Astrocyte of the cerebellum (primary cell): ENCODE results near the gene RPH3AL.

Experiments
- DNase-seq: peaks from one replicate; pipeline ENCODE4 v3.0.0-alpha.2; 2011; ENCODE audit warnings: low read depth
- H3K4me3 ChIP-seq: 2 replicates; pipeline ENCODE4 v1.5.1; 2011; ENCODE audit warnings: mild to moderate bottlenecking, low read depth, low read length, moderate library complexity
- in situ Hi-C: cut with HindIII; loops from 2 replicates; pipeline ENCODE4 v1.10.0; 2017; ENCODE audit warnings: low sequenced_read_pairs
- TF ChIP-seq, protein P1 (sequence below): IDR thresholded peaks from 2 replicates; pipeline ENCODE4 v1.5.1; 2012; ENCODE audit warnings: low read length, low read depth, moderate library complexity, mild to moderate bottlenecking; ENCODE audit errors: missing control alignments

Gene RPH3AL

DNA sequence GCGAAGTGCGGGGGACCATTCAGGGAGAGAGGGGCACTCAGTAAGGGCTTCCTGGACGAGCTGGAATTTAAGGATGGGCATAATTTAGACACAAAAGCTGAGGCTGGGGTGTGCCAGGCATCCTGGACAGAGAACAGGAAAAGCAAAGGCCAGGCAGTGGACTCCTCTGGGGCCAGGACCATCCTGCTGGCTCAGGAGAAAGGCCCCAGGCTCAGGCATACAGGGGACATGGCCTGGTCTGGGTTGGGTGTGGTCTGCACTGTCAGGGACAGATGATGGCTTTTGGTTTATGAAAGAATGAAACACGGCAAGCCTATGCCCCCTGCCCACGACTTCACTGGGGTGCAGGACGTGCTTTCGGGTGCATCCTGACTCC is 122.2 kb downstream of the RPH3AL start:
- in situ Hi-C loops: loop anchor here (5.0 kb wide), 1 partner anchor 37 kb away; no protein-coding TSS in a partner anchor
- TF ChIP-seq, protein P1, sequence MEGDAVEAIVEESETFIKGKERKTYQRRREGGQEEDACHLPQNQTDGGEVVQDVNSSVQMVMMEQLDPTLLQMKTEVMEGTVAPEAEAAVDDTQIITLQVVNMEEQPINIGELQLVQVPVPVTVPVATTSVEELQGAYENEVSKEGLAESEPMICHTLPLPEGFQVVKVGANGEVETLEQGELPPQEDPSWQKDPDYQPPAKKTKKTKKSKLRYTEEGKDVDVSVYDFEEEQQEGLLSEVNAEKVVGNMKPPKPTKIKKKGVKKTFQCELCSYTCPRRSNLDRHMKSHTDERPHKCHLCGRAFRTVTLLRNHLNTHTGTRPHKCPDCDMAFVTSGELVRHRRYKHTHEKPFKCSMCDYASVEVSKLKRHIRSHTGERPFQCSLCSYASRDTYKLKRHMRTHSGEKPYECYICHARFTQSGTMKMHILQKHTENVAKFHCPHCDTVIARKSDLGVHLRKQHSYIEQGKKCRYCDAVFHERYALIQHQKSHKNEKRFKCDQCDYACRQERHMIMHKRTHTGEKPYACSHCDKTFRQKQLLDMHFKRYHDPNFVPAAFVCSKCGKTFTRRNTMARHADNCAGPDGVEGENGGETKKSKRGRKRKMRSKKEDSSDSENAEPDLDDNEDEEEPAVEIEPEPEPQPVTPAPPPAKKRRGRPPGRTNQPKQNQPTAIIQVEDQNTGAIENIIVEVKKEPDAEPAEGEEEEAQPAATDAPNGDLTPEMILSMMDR: no peak
- DNase-seq: no peak
- no peak overlapping the region for H3K4me3 ChIP-seq

DNA sequence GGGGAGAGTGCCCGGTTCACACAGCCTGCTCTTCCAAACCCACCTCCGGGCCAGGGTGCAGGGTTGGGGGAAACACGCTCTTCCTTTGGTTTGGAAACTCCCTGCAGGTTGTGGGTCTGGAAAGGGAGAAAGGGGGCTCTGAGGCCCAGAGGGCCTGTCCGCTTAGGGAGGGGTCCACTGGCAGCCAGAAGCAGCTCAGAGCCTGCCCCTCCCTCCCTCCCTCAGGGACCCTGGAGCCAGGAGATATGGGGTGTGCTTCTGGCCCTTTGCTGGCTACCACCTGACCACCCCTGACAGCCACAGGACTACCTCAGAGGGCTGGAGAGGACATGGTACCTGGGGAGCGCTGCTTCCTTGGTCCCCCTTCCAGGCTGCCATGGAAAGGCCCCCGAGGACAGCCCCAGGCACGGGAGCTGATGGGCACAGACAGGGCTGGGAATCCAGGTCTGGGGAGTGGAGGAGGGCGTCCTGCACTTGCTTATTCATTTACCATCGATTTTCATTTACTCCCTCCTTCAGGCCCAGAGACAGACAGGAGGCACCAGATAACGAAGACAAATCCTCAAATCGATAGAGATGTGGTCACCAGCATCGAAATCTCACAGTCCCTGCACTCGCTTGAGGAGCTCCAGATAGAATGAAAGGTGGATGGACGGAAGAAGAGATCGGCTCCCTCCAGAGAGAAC is 122.8 kb downstream of the RPH3AL start:
- TF ChIP-seq, protein P1: no peak
- DNase-seq: no peak
- H3K4me3 ChIP-seq: no peak overlapping the region
- in situ Hi-C loops: loop anchor here (5.0 kb wide), 1 partner anchor 37 kb away; no protein-coding TSS in a partner anchor

DNA sequence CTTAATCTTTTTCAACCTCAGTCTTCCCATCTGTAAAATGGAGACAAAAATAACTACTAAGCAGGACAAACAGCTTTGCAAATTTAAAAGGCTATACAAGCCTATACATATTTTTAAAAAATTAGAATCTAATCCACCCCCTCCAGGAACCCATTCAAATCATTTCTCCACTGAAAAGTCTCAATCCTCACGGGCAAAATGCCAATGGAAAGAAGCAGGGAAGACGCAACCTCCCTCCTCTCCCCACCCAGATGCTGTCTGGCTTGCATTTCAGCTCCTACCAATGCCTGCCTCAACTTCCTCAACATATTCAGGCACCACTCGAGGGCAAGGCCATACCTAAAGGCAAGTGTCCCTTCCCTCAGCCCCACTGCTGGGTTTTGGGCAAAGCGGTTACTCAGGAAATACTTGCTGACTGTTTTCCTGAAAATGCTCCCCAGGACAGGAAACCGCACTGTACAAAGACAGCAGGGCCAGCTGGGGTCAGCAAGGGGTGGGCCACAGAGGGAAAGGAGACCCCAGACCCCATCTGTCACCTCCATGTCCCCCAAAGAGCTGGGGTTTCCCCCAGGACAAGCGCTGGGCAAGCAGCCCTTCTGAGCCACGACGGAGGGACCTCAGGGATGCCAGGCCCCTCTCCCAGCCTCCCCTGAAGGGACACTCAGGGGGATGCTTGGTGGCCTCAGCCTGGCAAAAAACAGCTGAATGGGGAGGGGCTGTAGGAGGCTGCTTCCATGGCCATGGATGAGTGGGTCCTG is 123.5 kb downstream of the RPH3AL start:
- DNase-seq: no peak
- TF ChIP-seq, protein P1: no peak
- no peak overlapping the region for H3K4me3 ChIP-seq
- in situ Hi-C loops: no loop called here

DNA sequence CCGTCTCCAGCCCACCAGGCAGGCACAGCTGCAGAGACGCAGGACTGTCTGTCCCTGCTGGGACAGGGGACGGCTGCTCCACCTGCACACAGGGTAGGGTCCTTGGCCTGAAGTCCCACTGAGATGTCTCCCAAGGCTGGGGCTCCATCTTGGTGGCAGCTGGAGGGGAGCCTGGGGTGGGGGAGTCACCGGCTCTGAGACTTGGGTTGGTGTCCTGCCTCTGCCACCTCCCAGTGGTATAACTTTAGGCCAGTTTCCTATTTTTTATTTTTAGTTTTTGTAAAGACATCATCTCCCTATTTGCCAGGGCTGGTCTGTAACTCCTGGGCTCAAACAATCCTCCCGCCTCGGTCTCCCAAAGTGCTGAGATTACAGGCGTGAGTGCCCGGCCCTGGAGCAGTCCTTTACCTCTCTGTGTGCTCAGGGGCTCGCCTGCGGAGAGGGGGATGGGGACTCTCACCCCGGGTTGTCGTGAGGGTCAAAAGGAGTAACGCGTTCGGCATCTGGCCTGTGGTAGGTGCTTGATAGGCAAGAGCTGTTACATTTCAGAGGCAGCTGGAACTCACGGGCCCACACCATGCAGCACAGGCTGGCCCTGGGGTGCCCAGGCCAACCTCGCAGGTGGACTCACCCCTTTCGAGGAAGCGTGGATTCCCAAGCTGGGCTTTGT is 124.5 kb downstream of the RPH3AL start:
- no peak for DNase-seq
- TF ChIP-seq, protein P1: no peak
- in situ Hi-C loops: no loop called here
- H3K4me3 ChIP-seq: no peak overlapping the region

DNA sequence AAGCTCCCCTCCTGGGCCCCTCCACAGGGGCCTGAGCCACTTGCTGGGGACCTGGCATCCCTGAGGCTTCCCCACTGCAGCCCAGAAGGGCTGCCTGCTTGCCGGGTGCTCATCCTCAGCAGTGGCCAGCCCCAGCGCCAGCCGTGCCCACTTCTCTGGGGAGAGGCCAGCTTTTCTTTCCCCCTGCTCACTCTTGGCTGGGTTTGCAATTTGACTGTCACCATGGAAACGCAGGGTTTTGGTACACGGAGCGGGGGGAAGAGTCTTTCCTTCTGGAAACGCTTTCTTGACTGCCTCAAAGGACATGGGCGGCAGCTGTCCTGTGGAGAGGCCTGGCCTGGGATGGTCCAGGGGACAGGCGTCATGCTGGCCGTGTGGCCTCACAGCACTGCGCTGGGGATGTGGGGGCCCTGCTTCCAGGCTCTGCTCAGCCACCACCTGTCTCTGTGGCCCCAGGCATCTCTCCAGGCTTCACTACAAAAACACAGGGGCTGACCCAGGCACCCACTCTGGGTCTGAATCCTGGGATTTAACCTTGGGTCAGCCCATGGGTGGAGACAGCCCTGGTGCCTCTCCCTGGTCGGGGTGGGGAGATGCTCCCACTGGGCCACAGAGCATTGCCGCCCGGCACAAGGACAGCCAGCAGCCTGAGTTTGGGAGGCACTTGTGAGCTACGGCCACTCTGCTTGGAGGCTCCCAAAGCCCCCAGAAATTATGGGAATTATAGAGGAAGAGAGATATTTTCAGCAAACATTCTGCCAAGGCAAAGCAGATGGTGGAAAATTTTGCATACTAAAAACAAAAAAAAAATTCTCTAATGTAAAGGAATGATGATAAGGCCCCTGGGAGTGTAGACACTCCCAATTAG is 125.3 kb downstream of the RPH3AL start:
- in situ Hi-C loops: no loop called here
- TF ChIP-seq, protein P1: no peak

More for the DNA sequence above, 125.3 kb downstream of the RPH3AL start:
- DNase-seq: no peak
- H3K4me3 ChIP-seq: no peak overlapping the region
